IMR-90 (cell line): ENCODE measurements around the gene COL9A3.

Source experiments
- MAFK ChIP-seq: IDR thresholded peaks from 2 replicates; pipeline ENCODE4 v1.6.1; 2012; ENCODE audit warnings: low read depth, low read length, improper control_type of control experiment
- SMC3 ChIP-seq: fragments of 150-350 bp; IDR thresholded peaks from 2 replicates; pipeline ENCODE4 v1.6.1; 2016; ENCODE audit warnings: low read depth, mild to moderate bottlenecking, antibody characterized with exemption, low read length, moderate library complexity
- TF ChIP-seq, protein P1 (sequence below): conservative IDR thresholded peaks from 2 replicates; pipeline ENCODE4 v1.5.1; 2012; ENCODE audit warnings: mild to moderate bottlenecking, low read depth, low read length, improper control_type of control experiment

DNA sequence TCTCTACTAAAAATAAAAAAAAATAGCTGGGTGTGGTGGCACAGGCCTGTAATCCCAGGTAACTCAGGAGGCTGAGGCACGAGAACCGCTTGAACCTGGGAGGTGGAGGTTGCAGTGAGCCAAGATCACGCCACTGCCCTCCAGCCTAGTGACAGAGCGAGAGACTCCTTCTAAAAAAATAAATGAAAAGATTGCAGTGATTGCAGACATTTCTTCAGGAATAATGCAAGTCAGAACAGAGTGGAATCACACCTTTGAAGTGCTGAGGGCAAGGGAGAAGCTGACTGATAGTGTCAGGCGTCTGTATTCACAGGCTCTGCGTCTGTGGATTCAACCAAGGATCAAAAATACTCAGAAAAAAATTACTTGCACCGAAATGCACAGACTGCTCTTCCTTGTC lies 47.4 kb downstream of the COL9A3 start:
- no peak for TF ChIP-seq MAFK
- TF ChIP-seq, protein P1, sequence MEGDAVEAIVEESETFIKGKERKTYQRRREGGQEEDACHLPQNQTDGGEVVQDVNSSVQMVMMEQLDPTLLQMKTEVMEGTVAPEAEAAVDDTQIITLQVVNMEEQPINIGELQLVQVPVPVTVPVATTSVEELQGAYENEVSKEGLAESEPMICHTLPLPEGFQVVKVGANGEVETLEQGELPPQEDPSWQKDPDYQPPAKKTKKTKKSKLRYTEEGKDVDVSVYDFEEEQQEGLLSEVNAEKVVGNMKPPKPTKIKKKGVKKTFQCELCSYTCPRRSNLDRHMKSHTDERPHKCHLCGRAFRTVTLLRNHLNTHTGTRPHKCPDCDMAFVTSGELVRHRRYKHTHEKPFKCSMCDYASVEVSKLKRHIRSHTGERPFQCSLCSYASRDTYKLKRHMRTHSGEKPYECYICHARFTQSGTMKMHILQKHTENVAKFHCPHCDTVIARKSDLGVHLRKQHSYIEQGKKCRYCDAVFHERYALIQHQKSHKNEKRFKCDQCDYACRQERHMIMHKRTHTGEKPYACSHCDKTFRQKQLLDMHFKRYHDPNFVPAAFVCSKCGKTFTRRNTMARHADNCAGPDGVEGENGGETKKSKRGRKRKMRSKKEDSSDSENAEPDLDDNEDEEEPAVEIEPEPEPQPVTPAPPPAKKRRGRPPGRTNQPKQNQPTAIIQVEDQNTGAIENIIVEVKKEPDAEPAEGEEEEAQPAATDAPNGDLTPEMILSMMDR: no peak
- no peak for TF ChIP-seq SMC3
